HepG2 (cell line): Measurements from ENCODE around the gene RB1. TPM values are rescaled to one million over a fixed set of nuclear protein-coding genes. Genes with fewer than 3 reads are reported as not detected.

Experiments
- ATAC-seq: fragments of 200-7000 bp; cut with Tn5 transposase; 3 replicates; pipeline ENCODE4 v1.9.1; 2020; ENCODE audit warnings: mild to moderate bottlenecking, moderate library complexity
- BruUV-seq: library from RNA; stranded (reverse); fragments of 400-500 nt; replicated peaks from 2 replicates; lab custom pipeline; 2021; lab: Mats Ljungman, UMichigan
- CTCF ChIA-PET: fragments of 300-600 bp; formaldehyde crosslinking; extraction: SDS; loops from one replicate; lab custom pipeline; 2021; ENCODE audit warnings: low total read pairs, inconsistent platforms, low intra/inter-chr PET ratio; lab: Yijun Ruan, JAX
- POLR2A ChIA-PET: fragments of 350-600 bp; sonication (Branson Sonifier 250); formaldehyde crosslinking; loops from one replicate; lab custom pipeline; 2020; ENCODE audit warnings: antibody characterized with exemption, inconsistent platforms; lab: Yijun Ruan, JAX
- DNase-seq: peaks from one replicate; pipeline ENCODE4 v3.0.0-alpha.2; 2015; ENCODE audit warnings: low spot score
- FAIRE-seq: peaks from 3 replicates; lab custom pipeline; 2011; peaks lifted over from hg19 to GRCh38; lab: Jason Lieb, UNC
- H2AFZ ChIP-seq: one replicate; pipeline ENCODE4 v1.6.1; 2011; ENCODE audit warnings: low read length, inconsistent platforms
- H3K27ac ChIP-seq: fragments of 300-600 bp; 3 replicates; pipeline ENCODE4 v1.8.0; 2011; ENCODE audit warnings: mixed run types, mild to moderate bottlenecking, mixed read lengths, low read length, inconsistent platforms; ENCODE audit not compliant: insufficient read depth; ENCODE audit errors: extremely low read length
- H3K27me3 ChIP-seq, 2 experiments: fragments of 200-600 bp in 1 of 2; 2 replicates in 1 of 2; 3 replicates in 1 of 2; pipeline versions ENCODE4 v1.6.0 to v1.8.0; 2011; ENCODE audit warnings: low read length in 2 of 2, mild to moderate bottlenecking in 2 of 2, moderate library complexity in 2 of 2, inconsistent platforms in 1 of 2; ENCODE audit not compliant: insufficient read depth in 2 of 2, control insufficient read depth in 1 of 2
- H3K36me3 ChIP-seq, 2 experiments: fragments of 200-600 bp in 1 of 2; replicated peaks in 1 of 2; 2 replicates in 1 of 2; 3 replicates in 1 of 2; pipeline versions ENCODE4 v1.5.1 to v1.8.0; 2011; ENCODE audit warnings: low read length in 2 of 2, inconsistent platforms in 1 of 2; ENCODE audit not compliant: insufficient read depth in 2 of 2, control insufficient read depth in 1 of 2
- H3K4me1 ChIP-seq: 2 replicates; pipeline ENCODE4 v1.5.1; 2012; ENCODE audit warnings: low read length, inconsistent platforms; ENCODE audit not compliant: insufficient read depth
- H3K4me2 ChIP-seq: 2 replicates; pipeline ENCODE4 v1.6.0; 2011; ENCODE audit warnings: low read depth, low read length, inconsistent platforms
- H3K4me3 ChIP-seq, 3 experiments: fragments of 200-600 bp in 1 of 3; sonication (generic), shearing (Covaris generic) in 1 of 3; replicated peaks in 1 of 3; 2 replicates each; pipeline ENCODE4 v1.5.1; 2011 to 2016; ENCODE audit warnings: low read length in 3 of 3, inconsistent platforms in 2 of 3, low read depth in 2 of 3, mild to moderate bottlenecking in 2 of 3, control low read depth in 1 of 3, mixed read lengths in 1 of 3; ENCODE audit not compliant: insufficient read depth in 1 of 3
- H3K79me2 ChIP-seq: one replicate; pipeline ENCODE4 v1.6.1; 2011; ENCODE audit warnings: low read length, inconsistent platforms; ENCODE audit not compliant: insufficient read depth
- H3K9ac ChIP-seq: 2 replicates; pipeline ENCODE4 v1.6.0; 2011; ENCODE audit warnings: mild to moderate bottlenecking, low read depth, low read length, inconsistent platforms; ENCODE audit not compliant: insufficient read depth
- H3K9me3 ChIP-seq: 2 replicates; pipeline ENCODE4 v1.5.1; 2012; ENCODE audit warnings: mild to moderate bottlenecking, low read length
- H4K20me1 ChIP-seq: 2 replicates; pipeline ENCODE4 v1.6.0; 2011; ENCODE audit warnings: inconsistent platforms, mild to moderate bottlenecking, low read length, moderate library complexity; ENCODE audit not compliant: insufficient read depth
- HNRNPL ChIP-seq: fragments of 200-400 bp; formaldehyde crosslinking; IDR thresholded peaks from 2 replicates; pipeline ENCODE4 v1.6.1; 2017; ENCODE audit warnings: mild to moderate bottlenecking, low read depth, low read length
- MAZ ChIP-seq, 2 experiments: sonication (generic) in 1 of 2; formaldehyde crosslinking in 1 of 2; IDR thresholded peaks; 2 replicates each; pipeline versions ENCODE4 v1.5.0 to v1.6.1; 2012 to 2020; ENCODE audit warnings: low read depth in 2 of 2, mild to moderate bottlenecking in 2 of 2, borderline replicate concordance in 1 of 2, improper control_type of control experiment in 1 of 2, low read length in 1 of 2, missing genetic modification reagents in 1 of 2, moderate library complexity in 1 of 2
- ZBTB25 ChIP-seq: IDR thresholded peaks from 2 replicates; pipeline ENCODE4 v1.6.1; 2018; ENCODE audit warnings: missing genetic modification reagents
- WGBS: methylation state at CpG from one replicate; pipeline ENCODE4 v1.1.6; 2017; ENCODE audit warnings: low lambda C conversion rate; 5-methylcytosine and 5-hydroxymethylcytosine counted together
- in situ Hi-C: cut with HindIII; loops from 2 replicates; pipeline ENCODE4 v1.10.0; 2017; ENCODE audit warnings: low pct_unique_long_range_greater_than_20kb; ENCODE audit not compliant: extremely low pct_ligation_motif_present
- intact Hi-C: fragments of 100-400 bp; cut with micrococcal nuclease; formaldehyde crosslinking; loops from one replicate; pipeline ENCODE4 v1.10.0; 2022; ENCODE audit not compliant: unreplicated experiment
- polyA plus RNA-seq, 8 experiments: library from polyadenylated mRNA; depleted of rRNA in 3 of 8; stranded (reverse) in 7 of 8; unstranded in 1 of 8; fragments of >200 nt; fragmentation: Illumina TruSeq in 4 of 8; extraction: Trizol in 4 of 8; gene quantifications; 2 replicates each; pipeline versions ENCODE4 v1.2.1 to v1.2.3, GENCODE V29; 2011 to 2016; ENCODE audit warnings: low read depth in 4 of 8, missing spikeins in 1 of 8, mixed read lengths in 1 of 8; ENCODE audit not compliant: insufficient read depth in 1 of 8
- total RNA-seq, 5 experiments: library from RNA; depleted of rRNA; stranded (reverse); fragments of >200 nt; fragmentation: Illumina TruSeq; extraction: Trizol; gene quantifications; 2 replicates each; pipeline ENCODE4 v1.2.3, GENCODE V29; 2016; ENCODE audit warnings: low read depth in 1 of 5
- TF ChIP-seq, protein P1 (sequence below): IDR thresholded peaks from 2 replicates; pipeline ENCODE4 v1.6.1; 2016; ENCODE audit warnings: low read depth, borderline replicate concordance

The RB1 gene
- total and polyA plus RNA-seq, 2 of the 13 experiments (the other 11 are each of a cell fraction or from before 2014, with no cell fraction given), result 15.6 to 23.7 TPM

- H3K36me3 ChIP-seq, result peaks cover 5 to 10% of the 10 kb centered on the region in 2 experiments; a peak in 3 of 5 replicates
- H4K20me1 ChIP-seq, result no peaks in the 10 kb centered on the region; the same call in 1 of the 2 replicates
- ATAC-seq, result peak; percentile 30
- intact Hi-C loops (no loop called here), in situ Hi-C loops (loop anchor here (25.0 kb wide), 1 partner anchor 445 kb away; no protein-coding TSS in a partner anchor)
- BruUV-seq, result no TSS peak
- DNase-seq, result no peak
- H3K27ac ChIP-seq, result no peak overlapping the region
- H3K79me2 ChIP-seq, result peaks cover 13% of the 10 kb centered on the region
- H3K4me3 ChIP-seq, result no peak overlapping the region
- no peaks in the 10 kb centered on the region for H3K4me1 ChIP-seq
- no peak for FAIRE-seq
- ChIA-PET CTCF (no interaction called here), POLR2A (no interaction called here)
- TF ChIP-seq HNRNPL (0 out of 2 replicates have a peak, but pooled peaks have one; percentile 33), ZBTB25 (CRISPR knock-in tag) (no peak)
- no peak overlapping the region for H3K4me2 ChIP-seq
- no peak overlapping the region for H3K9ac ChIP-seq
- peaks cover 6% of the 10 kb centered on the region for H3K9me3 ChIP-seq
- H2AFZ ChIP-seq, result no peak overlapping the region
- WGBS, result 98% methylated on average over 36 of the region's 43 CpGs
- no peaks in the 10 kb centered on the region for H3K27me3 ChIP-seq
These were observed 13.4 kb downstream of the RB1 start for GRCh38 chr13:48316826-48317510.

DNA sequence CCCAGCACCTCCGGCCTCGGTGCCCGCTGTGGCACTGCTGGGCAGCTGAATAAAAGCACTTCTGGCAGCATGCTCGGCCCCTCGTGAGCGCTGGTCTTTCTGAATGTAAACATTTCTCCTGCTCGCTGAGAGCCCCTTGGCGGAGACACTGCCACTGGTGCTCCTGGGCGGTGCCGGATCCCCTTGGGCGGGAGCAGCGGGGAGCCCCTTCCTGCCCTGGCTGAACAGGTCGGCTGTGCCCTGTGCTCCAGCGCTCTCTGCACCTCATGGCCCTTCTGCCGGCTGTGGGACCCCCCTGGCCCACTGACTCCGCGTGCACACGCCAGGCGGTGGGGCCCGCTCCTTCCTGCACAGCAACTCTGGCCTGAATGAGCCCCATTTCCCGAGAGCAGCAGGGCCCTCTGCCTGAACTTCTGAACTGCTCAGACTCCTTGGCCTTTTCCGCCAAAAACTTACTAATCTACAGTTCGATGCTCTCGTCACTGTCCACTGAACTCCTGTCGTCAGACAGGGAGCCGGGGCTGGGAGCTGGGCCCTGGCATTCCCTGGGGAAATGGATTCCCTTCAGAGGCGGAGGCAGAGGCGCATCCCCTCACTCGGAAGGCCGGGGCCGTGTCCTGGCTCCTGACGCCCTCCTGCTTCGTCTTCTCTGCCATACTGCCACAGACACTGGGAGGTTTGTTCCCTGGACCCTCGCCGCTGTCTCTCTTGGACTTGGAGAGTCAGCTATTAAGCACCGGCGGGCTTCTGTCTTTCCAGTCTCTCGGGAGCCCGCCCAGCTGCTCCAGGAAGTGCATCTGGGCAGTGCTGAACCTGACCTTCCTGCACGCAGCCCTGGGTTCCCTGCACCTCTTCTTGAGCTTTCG is 14.2 kb downstream of the RB1 start:
- Histone ChIP-seq H3K4me3 (no peak overlapping the region), H2AFZ (no peak overlapping the region), H3K9ac (no peak overlapping the region), H3K4me1 (no peaks in the 10 kb centered on the region), H3K27me3 (no peaks in the 10 kb centered on the region), H3K4me2 (no peak overlapping the region), H3K79me2 (peaks cover 10% of the 10 kb centered on the region), H3K9me3 (peaks cover 13% of the 10 kb centered on the region), H3K27ac (no peak overlapping the region), H3K36me3 (peaks cover 5 to 7% of the 10 kb centered on the region in 2 experiments; a peak in 3 of 5 replicates), H4K20me1 (no peaks in the 10 kb centered on the region)
- TF ChIP-seq MAZ (IDR thresholded peaks at IDR 0.05; ENCODE audit: borderline replicate concordance, low read depth, low read length) (no peak), MAZ (CRISPR knock-in tag; IDR thresholded peaks at IDR 0.05; ENCODE audit: low read depth) (no peak), HNRNPL (0 out of 2 replicates have a peak, but pooled peaks have one; percentile 3)
- TF ChIP-seq, protein P1, sequence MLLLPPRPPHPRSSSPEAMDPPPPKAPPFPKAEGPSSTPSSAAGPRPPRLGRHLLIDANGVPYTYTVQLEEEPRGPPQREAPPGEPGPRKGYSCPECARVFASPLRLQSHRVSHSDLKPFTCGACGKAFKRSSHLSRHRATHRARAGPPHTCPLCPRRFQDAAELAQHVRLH (CRISPR knock-in tag), result no peak
- CTCF ChIA-PET, result no interaction called here
- ATAC-seq (peak; percentile 43), DNase-seq (no peak), FAIRE-seq (no peak)
- in situ Hi-C loops, result loop anchor here (25.0 kb wide), 1 partner anchor 445 kb away; no protein-coding TSS in a partner anchor
- WGBS, result 98% methylated on average over 27 of the region's 41 CpGs
- intact Hi-C loops, result no loop called here
- no TSS peak for BruUV-seq
- POLR2A ChIA-PET, result no interaction called here
